ENCODE data around the gene SYT12.
A peak's percentile ranks its signal among the peaks of the same experiment; 100 is the strongest.

The SYT12 gene

GRCh38 chr11:67022961-67023956, at the start of gene SYT12:
TSS of gene SYT12 (plus strand) at chr11:67023134. CDS start at chr11:67030145, 7,011 bp downstream.
- H3K27me3 ChIP-seq (ENCODE audit: insufficient read depth, low read depth, severe bottlenecking) = peaks cover 22% of the 10 kb centered on the region

GRCh38 chr11:66973956-66974580, 48.9 kb upstream of the SYT12 start:
- no peaks in the 10 kb centered on the region for H3K36me3 ChIP-seq
- no peak for DNase-seq
- H3K4me3 ChIP-seq (ENCODE audit: low read depth, low read length) = no peak overlapping the region
- H3K27ac ChIP-seq = no peak overlapping the region
- H3K27me3 ChIP-seq (ENCODE audit: insufficient read depth, low read depth, severe bottlenecking) = no peaks in the 10 kb centered on the region
- TF ChIP-seq CTCF (IDR thresholded peaks at IDR 0.05; ENCODE audit: low read depth, low read length) = no peak
- no peaks in the 10 kb centered on the region for H3K9me3 ChIP-seq (ENCODE audit: severe bottlenecking)

More at GRCh38 chr11:67022961-67023956, at the start of gene SYT12:
- TF ChIP-seq CTCF (IDR thresholded peaks at IDR 0.05; ENCODE audit: low read depth, low read length) = no peak
- H3K4me3 ChIP-seq (ENCODE audit: low read depth, low read length) = peak within 1 kb of the TSS; percentile 36
- DNase-seq = peak; percentile 16
- H3K36me3 ChIP-seq = no peaks in the 10 kb centered on the region
- H3K9me3 ChIP-seq (ENCODE audit: severe bottlenecking) = no peaks in the 10 kb centered on the region
- H3K27ac ChIP-seq = no peak within 1 kb of the TSS

GRCh38 chr11:66974724-66975404, 48.1 kb upstream of the SYT12 start, which contains the start of gene C11orf86:
TSS of gene C11orf86 (plus strand) at chr11:66975304. CDS start at chr11:66975363, 59 bp downstream.
- DNase-seq = no peak
- Histone ChIP-seq H3K27me3 (ENCODE audit: insufficient read depth, low read depth, severe bottlenecking) (no peaks in the 10 kb centered on the region), H3K27ac (no peak within 1 kb of the TSS), H3K4me3 (ENCODE audit: low read depth, low read length) (no peak within 1 kb of the TSS), H3K9me3 (ENCODE audit: severe bottlenecking) (peaks cover 4% of the 10 kb centered on the region), H3K36me3 (no peaks in the 10 kb centered on the region)
- no peak for TF ChIP-seq CTCF (IDR thresholded peaks at IDR 0.05; ENCODE audit: low read depth, low read length)

GRCh38 chr11:66975405-66976027, 47.4 kb upstream of the SYT12 start:
- Histone ChIP-seq H3K9me3 (ENCODE audit: severe bottlenecking) (peaks cover 4% of the 10 kb centered on the region), H3K27ac (no peak overlapping the region), H3K4me3 (ENCODE audit: low read depth, low read length) (no peak overlapping the region), H3K36me3 (no peaks in the 10 kb centered on the region), H3K27me3 (ENCODE audit: insufficient read depth, low read depth, severe bottlenecking) (no peaks in the 10 kb centered on the region)
- DNase-seq = no peak
- no peak for TF ChIP-seq CTCF (IDR thresholded peaks at IDR 0.05; ENCODE audit: low read depth, low read length)

GRCh38 chr11:66976028-66976467, 46.9 kb upstream of the SYT12 start:
- no peaks in the 10 kb centered on the region for H3K27me3 ChIP-seq (ENCODE audit: insufficient read depth, low read depth, severe bottlenecking)
- no peaks in the 10 kb centered on the region for H3K36me3 ChIP-seq
- peak; percentile 86 for TF ChIP-seq CTCF (IDR thresholded peaks at IDR 0.05; ENCODE audit: low read depth, low read length)
- no peak overlapping the region for H3K4me3 ChIP-seq (ENCODE audit: low read depth, low read length)
- no peak overlapping the region for H3K27ac ChIP-seq
- peak; percentile 63 for DNase-seq
- peaks cover 4% of the 10 kb centered on the region for H3K9me3 ChIP-seq (ENCODE audit: severe bottlenecking)

All from WERI-Rb-1 (cell line).